Stomach (tissue), 4 donors: ENCODE results near the gene STAT6.

Experiments
- POLR2AphosphoS5 ChIP-seq, 3 donors: sonication (generic); formaldehyde crosslinking; IDR thresholded peaks; one replicate each; pipeline ENCODE4 v1.6.1; 2016; ENCODE audit warnings: antibody characterized with exemption in 3 of 3
- TF ChIP-seq, protein P1 (sequence below), 7 experiments: fragments of 450-650 bp in 4 of 7; fragments of 200-600 bp in 3 of 7; sonication (generic) in 3 of 7; IDR thresholded peaks; one replicate each; pipeline ENCODE4 v1.5.1; 2016 to 2019; ENCODE audit warnings: antibody characterized with exemption in 7 of 7, control low read depth in 2 of 7, mild to moderate bottlenecking in 1 of 7

DNA sequence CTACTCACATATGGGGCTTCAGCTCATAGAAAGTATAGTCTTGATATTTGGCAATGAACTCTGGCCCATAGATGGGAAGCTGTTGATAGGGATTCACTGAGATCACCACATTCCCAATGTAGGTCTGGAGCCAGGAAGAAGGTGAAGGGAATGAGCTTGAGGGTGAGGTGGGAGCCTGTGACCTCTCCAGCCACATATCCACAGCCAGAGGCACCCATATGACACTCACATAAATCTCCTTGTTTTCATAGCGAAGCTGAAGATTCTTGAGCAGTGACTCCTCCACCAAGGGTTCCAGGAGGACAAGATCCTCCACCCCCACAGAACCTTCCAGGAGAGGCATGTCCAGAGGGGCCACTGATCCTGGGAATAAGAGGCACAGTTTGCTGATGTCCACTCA lies 63.2 kb downstream of the STAT6 start:
- TF ChIP-seq, protein P1, sequence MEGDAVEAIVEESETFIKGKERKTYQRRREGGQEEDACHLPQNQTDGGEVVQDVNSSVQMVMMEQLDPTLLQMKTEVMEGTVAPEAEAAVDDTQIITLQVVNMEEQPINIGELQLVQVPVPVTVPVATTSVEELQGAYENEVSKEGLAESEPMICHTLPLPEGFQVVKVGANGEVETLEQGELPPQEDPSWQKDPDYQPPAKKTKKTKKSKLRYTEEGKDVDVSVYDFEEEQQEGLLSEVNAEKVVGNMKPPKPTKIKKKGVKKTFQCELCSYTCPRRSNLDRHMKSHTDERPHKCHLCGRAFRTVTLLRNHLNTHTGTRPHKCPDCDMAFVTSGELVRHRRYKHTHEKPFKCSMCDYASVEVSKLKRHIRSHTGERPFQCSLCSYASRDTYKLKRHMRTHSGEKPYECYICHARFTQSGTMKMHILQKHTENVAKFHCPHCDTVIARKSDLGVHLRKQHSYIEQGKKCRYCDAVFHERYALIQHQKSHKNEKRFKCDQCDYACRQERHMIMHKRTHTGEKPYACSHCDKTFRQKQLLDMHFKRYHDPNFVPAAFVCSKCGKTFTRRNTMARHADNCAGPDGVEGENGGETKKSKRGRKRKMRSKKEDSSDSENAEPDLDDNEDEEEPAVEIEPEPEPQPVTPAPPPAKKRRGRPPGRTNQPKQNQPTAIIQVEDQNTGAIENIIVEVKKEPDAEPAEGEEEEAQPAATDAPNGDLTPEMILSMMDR (IDR thresholded peaks at IDR 0.05), result no peak
- no peak for TF ChIP-seq POLR2AphosphoS5 (IDR thresholded peaks at IDR 0.05)
